Endothelial cell of umbilical vein (primary cell): ENCODE measurements around the gene UNC5B.

Source experiments
- FOS ChIP-seq: IDR thresholded peaks from 2 replicates; pipeline ENCODE4 v1.6.1; 2011; ENCODE audit warnings: mild to moderate bottlenecking, low read length, moderate library complexity, borderline replicate concordance; ENCODE audit not compliant: insufficient read depth
- TF ChIP-seq, protein P1 (sequence below), 2 donors: IDR thresholded peaks; 1 replicate in 1 of 2; 2 replicates in 1 of 2; pipeline ENCODE4 v1.5.1; 2011; ENCODE audit warnings: low read length in 2 of 2, mild to moderate bottlenecking in 2 of 2, moderate library complexity in 2 of 2, control low read depth in 1 of 2, inconsistent platforms in 1 of 2, low read depth in 1 of 2; ENCODE audit not compliant: insufficient read depth in 1 of 2; ENCODE audit errors: extremely low read depth in 1 of 2

DNA sequence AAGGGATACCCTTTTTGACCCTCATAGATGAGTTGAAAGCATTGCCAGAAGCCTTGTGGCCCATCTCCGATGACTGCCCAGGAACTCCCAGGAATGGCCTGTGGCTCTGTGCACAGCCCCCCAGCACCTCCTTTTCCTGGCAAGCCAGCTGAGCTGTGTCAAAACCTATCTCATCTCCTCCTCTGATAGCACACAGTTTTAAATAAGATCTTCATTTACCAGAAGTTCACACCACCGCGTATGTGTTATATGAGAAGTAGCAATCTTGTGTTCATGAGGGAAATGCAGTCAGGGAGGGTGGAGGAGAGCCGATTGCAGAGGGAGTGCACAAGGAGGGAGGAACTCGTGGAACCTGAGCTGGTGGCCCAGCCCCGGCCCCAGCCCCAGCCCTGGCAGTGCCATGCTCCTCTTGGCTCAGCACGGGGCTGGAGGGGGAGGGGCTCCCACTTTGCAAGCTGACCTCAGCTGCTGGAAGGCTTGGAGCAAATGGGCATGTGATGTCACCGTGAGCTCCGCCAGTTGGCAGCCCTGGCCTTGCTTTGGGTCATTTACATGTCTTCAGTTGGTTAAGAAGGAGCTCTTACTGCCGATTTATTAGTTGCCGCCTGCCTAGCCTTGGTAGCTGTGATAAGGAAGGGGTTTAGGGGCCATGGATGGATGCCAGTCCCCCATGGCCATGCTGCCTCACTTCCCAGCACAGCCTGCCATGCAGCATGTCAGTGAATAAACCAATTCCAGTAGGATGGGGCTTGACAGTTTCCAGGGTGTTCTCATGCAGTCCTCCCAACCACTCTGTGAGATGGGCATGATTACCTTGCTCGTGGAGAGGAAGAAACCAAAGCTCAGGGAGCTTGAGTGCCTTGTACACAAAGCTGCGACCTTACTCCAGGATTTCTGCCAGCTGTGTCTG, 20.0 kb downstream of the UNC5B start:
- TF ChIP-seq, protein P1, sequence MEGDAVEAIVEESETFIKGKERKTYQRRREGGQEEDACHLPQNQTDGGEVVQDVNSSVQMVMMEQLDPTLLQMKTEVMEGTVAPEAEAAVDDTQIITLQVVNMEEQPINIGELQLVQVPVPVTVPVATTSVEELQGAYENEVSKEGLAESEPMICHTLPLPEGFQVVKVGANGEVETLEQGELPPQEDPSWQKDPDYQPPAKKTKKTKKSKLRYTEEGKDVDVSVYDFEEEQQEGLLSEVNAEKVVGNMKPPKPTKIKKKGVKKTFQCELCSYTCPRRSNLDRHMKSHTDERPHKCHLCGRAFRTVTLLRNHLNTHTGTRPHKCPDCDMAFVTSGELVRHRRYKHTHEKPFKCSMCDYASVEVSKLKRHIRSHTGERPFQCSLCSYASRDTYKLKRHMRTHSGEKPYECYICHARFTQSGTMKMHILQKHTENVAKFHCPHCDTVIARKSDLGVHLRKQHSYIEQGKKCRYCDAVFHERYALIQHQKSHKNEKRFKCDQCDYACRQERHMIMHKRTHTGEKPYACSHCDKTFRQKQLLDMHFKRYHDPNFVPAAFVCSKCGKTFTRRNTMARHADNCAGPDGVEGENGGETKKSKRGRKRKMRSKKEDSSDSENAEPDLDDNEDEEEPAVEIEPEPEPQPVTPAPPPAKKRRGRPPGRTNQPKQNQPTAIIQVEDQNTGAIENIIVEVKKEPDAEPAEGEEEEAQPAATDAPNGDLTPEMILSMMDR (IDR thresholded peaks at IDR 0.05; ENCODE audit: extremely low read depth in 1 of 2, insufficient read depth in 1 of 2, low read depth in 1 of 2, low read length in 2 of 2): no peak
- no peak for TF ChIP-seq FOS
